Duodenal mucosa (tissue), 2 donors: ENCODE measurements around the gene ZNF548.

Experiments used
- H3K27ac ChIP-seq: one replicate; pipeline ENCODE4 v1.7.0; 2013; ENCODE audit warnings: low read depth, low read length
- H3K27me3 ChIP-seq, 2 donors: one replicate each; pipeline ENCODE4 v1.7.0; 2013; ENCODE audit warnings: low read length in 2 of 2, control low read depth in 1 of 2; ENCODE audit not compliant: insufficient read depth in 2 of 2, control insufficient read depth in 1 of 2
- H3K36me3 ChIP-seq, 2 donors: one replicate each; pipeline ENCODE4 v1.7.0; 2013; ENCODE audit warnings: low read length in 2 of 2, control low read depth in 1 of 2; ENCODE audit not compliant: insufficient read depth in 2 of 2, control insufficient read depth in 1 of 2
- H3K4me1 ChIP-seq, 2 donors: one replicate each; pipeline ENCODE4 v1.7.0; 2013; ENCODE audit warnings: low read length in 2 of 2, control low read depth in 1 of 2; ENCODE audit not compliant: insufficient read depth in 2 of 2, control insufficient read depth in 1 of 2
- H3K4me3 ChIP-seq, 2 donors: one replicate each; pipeline ENCODE4 v1.7.0; 2013; ENCODE audit warnings: low read length in 2 of 2, low read depth in 1 of 2
- H3K9ac ChIP-seq, 2 donors: one replicate each; pipeline ENCODE4 v1.7.0; 2013; ENCODE audit warnings: low read length in 2 of 2, low read depth in 1 of 2
- H3K9me3 ChIP-seq, 2 donors: one replicate each; pipeline ENCODE4 v1.7.0; 2013; ENCODE audit warnings: low read length in 2 of 2, control low read depth in 1 of 2; ENCODE audit not compliant: control insufficient read depth in 1 of 2

Gene ZNF548

DNA sequence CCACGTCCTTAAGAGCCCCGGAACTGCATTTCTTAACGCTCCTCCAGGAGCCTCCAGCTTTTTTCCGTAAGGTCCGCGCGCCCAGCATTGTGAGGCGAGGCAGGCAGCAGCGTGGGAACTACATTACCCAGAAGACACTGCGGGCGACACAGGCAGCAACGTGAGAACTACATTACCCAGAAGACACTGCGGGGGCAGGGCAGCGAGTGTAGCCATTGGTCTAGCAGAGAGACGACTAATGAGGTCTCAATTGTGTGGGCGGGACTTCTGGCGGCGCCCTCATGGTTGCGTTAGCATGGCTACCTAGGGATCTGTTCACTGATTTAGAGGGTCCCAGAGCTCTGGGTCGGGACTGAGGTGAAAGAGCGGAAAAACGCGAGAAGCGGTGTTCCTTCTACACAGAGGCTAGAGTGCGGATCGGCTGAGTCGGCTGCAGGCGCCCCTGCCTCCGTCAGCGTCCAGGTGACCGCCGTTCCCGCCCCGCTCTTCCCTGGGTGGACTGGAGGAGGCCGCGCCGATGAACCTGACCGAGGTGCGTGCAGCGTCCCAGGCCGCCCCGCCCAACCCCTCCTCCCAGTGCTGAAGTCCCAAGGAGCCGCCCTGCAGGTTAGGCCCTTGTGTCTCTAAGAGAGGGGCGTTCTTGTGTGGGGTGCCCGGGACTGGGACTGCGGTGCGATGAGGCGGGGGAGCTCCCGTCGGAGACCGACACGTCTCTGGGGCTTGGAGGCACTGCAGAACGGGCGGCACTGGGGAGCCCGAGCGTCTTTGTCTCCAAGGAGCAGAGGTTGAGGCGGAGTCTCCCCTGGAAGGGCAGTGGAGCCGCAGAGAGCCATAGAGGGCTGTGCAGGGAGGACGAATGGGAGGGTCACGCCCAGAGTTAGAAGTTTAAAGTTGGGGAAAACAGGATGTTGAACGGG lies 45.7 kb downstream of the ZNF548 start, which contains the start of gene ZNF749:
TSS of gene ZNF749 (plus strand) at position 264 of the 917 bp plus-strand sequence. CDS start at position 518, 254 bp downstream.
- Histone ChIP-seq H3K36me3 (peaks cover 19 to 23% of the 10 kb centered on the region in 2 donors), H3K9me3 (peaks cover 14 to 25% of the 10 kb centered on the region in 2 donors), H3K4me1 (peaks cover 10 to 16% of the 10 kb centered on the region in 2 donors), H3K4me3 (peak within 1 kb of the TSS; percentile 78 to 90), H3K9ac (peak within 1 kb of the TSS; percentile 73), H3K27ac (peak within 1 kb of the TSS; percentile 64), H3K27me3 (no peaks in the 10 kb centered on the region)

DNA sequence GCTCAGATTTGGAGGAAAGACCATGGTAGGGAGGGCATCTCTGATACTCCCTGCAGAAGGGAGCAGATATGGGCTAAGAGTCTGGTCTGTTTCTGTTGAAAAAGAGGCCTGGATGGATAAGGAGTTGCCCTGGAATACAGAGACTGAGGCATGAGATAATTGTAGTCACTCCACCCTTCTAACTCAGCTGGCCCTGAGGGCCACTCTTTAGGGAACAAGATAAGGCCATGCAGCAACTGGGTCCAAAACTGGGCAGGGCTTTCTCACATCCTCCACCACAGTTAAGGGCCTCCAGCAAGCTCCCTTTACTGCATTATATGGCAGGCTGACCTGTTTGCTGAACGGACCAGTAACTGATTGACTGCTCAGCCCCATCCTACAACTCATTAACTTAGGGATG lies 46.8 kb downstream of the ZNF548 start:
- no peaks in the 10 kb centered on the region for H3K27me3 ChIP-seq
- H3K36me3 ChIP-seq: peaks cover 19 to 23% of the 10 kb centered on the region in 2 donors
- H3K9ac ChIP-seq: no peak overlapping the region
- peaks cover 14 to 33% of the 10 kb centered on the region in 2 donors for H3K9me3 ChIP-seq
- no peak overlapping the region for H3K27ac ChIP-seq
- peaks cover 10 to 16% of the 10 kb centered on the region in 2 donors for H3K4me1 ChIP-seq
- H3K4me3 ChIP-seq: peak overlapping the region; percentile 78 to 90

DNA sequence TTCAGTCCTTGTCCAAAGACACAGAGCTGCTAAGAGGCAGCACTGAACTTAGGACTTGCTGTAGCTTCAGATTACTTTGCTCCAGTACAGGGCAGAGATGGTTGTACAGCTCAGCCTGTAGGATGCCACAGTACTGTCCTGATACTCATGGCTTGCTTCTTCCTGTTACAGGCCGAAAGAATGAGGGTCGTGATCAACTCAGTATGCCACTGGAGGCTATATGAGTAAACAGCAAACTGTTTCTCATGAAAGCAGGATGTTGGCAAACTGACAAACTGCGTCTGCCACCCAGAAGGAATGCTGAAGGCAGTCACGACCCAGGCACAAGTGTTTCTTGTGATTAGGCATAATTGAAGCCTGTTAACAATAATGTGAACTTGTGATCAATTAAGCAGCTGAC lies 48.3 kb downstream of the ZNF548 start:
- Histone ChIP-seq H3K9ac (no peak overlapping the region), H3K4me1 (peaks cover 10 to 16% of the 10 kb centered on the region in 2 donors), H3K27me3 (no peaks in the 10 kb centered on the region), H3K36me3 (peaks cover 34 to 37% of the 10 kb centered on the region in 2 donors), H3K27ac (no peak overlapping the region), H3K4me3 (peak overlapping the region in 1 of 2 donors; percentile 25), H3K9me3 (peaks cover 29 to 48% of the 10 kb centered on the region in 2 donors)

DNA sequence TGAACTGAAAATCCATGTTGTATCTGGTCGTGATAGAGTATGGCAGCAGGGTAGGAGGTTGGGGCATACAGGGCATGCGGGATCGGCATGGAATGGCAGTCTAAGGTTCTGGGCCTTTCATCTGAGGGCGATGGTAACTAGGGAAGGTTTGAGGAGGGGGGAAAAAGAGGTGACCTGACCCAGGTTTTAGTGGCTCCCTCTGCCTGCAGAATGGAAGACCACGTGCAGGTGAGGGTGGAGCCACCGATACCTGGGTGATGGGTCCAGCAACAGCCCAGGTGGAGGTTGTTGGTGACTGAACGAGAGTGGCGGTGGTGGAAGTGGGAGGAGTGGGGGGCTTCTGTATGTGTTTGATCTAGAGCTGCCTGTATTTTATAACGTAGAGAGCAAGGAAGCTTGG lies 49.3 kb downstream of the ZNF548 start:
- Histone ChIP-seq H3K27ac (no peak overlapping the region), H3K27me3 (no peaks in the 10 kb centered on the region), H3K9ac (no peak overlapping the region), H3K4me3 (no peak overlapping the region), H3K4me1 (peaks cover 10 to 16% of the 10 kb centered on the region in 2 donors), H3K36me3 (peaks cover 44 to 47% of the 10 kb centered on the region in 2 donors), H3K9me3 (peaks cover 39 to 58% of the 10 kb centered on the region in 2 donors)

DNA sequence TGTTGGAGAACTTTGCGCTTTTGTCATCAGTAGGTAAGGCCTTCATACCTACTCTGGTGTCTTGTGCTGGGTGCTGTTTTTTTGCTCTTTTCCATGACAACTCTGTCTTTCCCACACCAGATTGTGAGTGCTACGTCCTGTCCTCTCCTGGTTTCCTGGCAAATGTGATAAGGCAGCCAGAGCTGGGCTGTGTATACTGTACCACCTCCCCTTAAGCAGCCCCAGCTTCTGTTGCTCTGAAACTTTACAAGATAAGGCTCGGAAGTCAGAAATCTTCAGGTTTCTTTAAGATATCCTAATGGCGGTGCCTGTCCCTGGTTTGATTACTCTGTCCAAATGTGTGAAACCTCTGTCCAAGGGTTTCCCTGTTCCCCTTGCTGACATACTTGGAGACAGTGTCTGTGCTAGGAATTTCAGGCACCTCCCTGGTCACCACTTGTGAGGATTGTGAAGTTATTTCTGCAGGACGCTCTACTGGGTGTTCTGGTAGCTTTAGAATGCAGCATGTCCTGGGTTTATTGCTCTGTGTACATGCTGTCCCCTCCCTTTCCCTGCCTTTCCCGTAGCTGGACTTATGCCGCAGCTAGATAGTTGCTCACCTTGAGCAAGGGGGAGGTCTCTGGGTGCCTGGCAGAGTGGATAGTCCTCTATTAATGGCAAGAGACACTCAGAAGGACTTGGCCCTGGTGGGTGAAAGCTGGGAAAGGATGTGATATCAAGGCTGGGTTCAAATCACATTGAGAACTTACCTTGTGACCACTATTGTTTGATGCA lies 52.5 kb downstream of the ZNF548 start:
- no peak overlapping the region for H3K9ac ChIP-seq
- H3K9me3 ChIP-seq: peaks cover 65 to 86% of the 10 kb centered on the region in 2 donors
- no peaks in the 10 kb centered on the region for H3K4me1 ChIP-seq
- no peaks in the 10 kb centered on the region for H3K27me3 ChIP-seq
- peaks cover 55 to 58% of the 10 kb centered on the region in 2 donors for H3K36me3 ChIP-seq
- no peak overlapping the region for H3K27ac ChIP-seq
- H3K4me3 ChIP-seq: peak overlapping the region in 1 of 2 donors; percentile 29

DNA sequence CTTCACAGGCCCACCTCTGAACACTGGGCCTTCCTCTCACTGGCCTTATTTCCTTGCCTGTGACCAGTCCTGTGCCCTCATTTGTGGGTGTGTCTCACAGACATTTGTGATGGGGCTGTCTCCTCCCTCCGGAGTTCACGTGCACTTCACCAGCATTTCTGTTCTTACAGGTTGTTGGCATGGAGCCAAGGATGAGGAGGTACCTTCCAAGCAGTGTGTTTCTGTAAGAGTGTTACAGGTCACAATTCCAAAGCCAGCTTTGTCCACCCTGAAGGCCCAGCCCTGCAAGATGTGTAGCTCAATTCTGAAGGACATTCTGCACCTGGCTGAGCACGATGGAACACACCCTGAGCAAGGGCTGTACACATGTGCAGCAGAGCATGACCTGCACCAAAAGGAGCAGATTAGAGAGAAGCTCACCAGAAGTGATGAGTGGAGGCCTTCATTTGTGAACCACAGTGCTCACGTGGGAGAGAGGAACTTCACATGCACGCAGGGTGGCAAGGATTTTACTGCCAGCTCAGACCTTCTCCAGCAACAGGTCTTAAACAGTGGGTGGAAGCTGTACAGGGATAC lies 53.6 kb downstream of the ZNF548 start:
- H3K36me3 ChIP-seq: peaks cover 51 to 53% of the 10 kb centered on the region in 2 donors
- H3K27me3 ChIP-seq: no peaks in the 10 kb centered on the region
- H3K27ac ChIP-seq: no peak overlapping the region
- H3K9ac ChIP-seq: no peak overlapping the region
- H3K9me3 ChIP-seq: peaks cover 68 to 85% of the 10 kb centered on the region in 2 donors
- peak overlapping the region in 1 of 2 donors; percentile 45 for H3K4me3 ChIP-seq
- no peaks in the 10 kb centered on the region for H3K4me1 ChIP-seq

DNA sequence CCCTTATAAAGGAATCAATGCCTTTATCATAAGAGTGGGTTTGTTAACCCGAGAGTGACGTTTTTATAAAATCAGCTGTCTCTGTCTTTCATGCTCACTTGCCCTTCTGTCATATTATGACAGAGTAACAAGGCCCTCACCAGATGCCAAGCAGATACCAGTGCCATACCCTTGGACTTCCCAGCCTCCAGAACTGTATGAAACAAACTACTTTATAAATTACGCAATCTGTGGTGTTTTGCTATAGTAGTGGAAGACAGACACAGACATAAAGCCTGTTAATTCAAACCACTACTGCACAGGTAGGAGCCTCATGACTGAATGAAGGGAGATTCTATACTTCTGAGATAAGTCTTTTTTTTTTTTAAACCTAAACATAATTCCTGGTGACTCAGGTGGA lies 62.7 kb downstream of the ZNF548 start:
- H3K27me3 ChIP-seq: no peaks in the 10 kb centered on the region
- H3K4me1 ChIP-seq: no peaks in the 10 kb centered on the region
- H3K27ac ChIP-seq: no peak overlapping the region
- H3K4me3 ChIP-seq: no peak overlapping the region
- H3K36me3 ChIP-seq: no peaks in the 10 kb centered on the region
- no peak overlapping the region for H3K9ac ChIP-seq
- H3K9me3 ChIP-seq: peaks cover 38% of the 10 kb centered on the region in 2 donors
